ENCODE results near the gene SRPK1. TPM values are rescaled to one million over a fixed set of nuclear protein-coding genes. Genes with fewer than 3 reads are reported as not detected.
A peak's percentile ranks its signal among the peaks of the same experiment; 100 is the strongest.

Gene SRPK1
- total and polyA plus RNA-seq, 2 of the 13 experiments (the other 11 are each of a cell fraction or from before 2014, with no cell fraction given): 56.4 to 142 TPM

GRCh38 chr6:35962779-35963560 lies 42.1 kb upstream of the SRPK1 start (continued):
- TF ChIP-seq PAXIP1 (CRISPR knock-in tag; conservative IDR thresholded peaks at IDR 0.05): peak; percentile 31; the same call in 1 of the 2 replicates
- peak; percentile 55; the same call in 1 of the 2 replicates for TF ChIP-seq TARDBP (CRISPR knock-in tag; IDR thresholded peaks at IDR 0.05)
- TF ChIP-seq HNF4A (CRISPR knock-in tag; IDR thresholded peaks at IDR 0.05): peak; percentile 18; the same call in 1 of the 2 replicates
- TF ChIP-seq, protein P1, sequence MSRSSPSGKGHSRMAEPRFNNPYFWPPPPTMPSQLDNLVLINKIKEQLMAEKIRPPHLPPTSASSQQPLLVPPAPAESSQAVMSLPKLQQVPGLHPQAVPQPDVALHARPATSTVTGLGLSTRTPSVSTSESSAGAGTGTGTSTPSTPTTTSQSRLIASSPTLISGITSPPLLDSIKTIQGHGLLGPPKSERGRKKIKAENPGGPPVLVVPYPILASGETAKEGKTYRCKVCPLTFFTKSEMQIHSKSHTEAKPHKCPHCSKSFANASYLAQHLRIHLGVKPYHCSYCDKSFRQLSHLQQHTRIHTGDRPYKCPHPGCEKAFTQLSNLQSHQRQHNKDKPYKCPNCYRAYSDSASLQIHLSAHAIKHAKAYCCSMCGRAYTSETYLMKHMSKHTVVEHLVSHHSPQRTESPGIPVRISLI (CRISPR knock-in tag; IDR thresholded peaks at IDR 0.05; ENCODE audit: borderline replicate concordance): 0 out of 2 replicates have a peak, but pooled peaks have one; percentile 13
- TF ChIP-seq, protein P2, sequence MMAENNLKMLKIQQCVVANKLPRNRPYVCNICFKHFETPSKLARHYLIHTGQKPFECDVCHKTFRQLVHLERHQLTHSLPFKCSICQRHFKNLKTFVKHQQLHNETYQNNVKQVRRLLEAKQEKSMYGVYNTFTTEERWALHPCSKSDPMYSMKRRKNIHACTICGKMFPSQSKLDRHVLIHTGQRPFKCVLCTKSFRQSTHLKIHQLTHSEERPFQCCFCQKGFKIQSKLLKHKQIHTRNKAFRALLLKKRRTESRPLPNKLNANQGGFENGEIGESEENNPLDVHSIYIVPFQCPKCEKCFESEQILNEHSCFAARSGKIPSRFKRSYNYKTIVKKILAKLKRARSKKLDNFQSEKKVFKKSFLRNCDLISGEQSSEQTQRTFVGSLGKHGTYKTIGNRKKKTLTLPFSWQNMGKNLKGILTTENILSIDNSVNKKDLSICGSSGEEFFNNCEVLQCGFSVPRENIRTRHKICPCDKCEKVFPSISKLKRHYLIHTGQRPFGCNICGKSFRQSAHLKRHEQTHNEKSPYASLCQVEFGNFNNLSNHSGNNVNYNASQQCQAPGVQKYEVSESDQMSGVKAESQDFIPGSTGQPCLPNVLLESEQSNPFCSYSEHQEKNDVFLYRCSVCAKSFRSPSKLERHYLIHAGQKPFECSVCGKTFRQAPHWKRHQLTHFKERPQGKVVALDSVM (CRISPR knock-in tag; IDR thresholded peaks at IDR 0.05): peak; percentile 80; the same call in 1 of the 2 replicates
- no peak for TF ChIP-seq PRDM4 (CRISPR knock-in tag; IDR thresholded peaks at IDR 0.05; ENCODE audit: borderline replicate concordance)
- 0 out of 2 replicates have a peak, but pooled peaks have one; percentile 9 for TF ChIP-seq GATAD2A (CRISPR knock-in tag; IDR thresholded peaks at IDR 0.05)
- TF ChIP-seq ZNF256 (CRISPR knock-in tag; conservative IDR thresholded peaks at IDR 0.05): no peak
- peak; percentile 53; the same call in 1 of the 2 replicates for TF ChIP-seq GATA4 (IDR thresholded peaks at IDR 0.05; ENCODE audit: borderline replicate concordance, low read depth)
- no peak for TF ChIP-seq TOE1 (CRISPR knock-in tag; IDR thresholded peaks at IDR 0.05)
- peak; percentile 35; the same call in 1 of the 2 replicates for TF ChIP-seq ZFX (CRISPR knock-in tag; IDR thresholded peaks at IDR 0.05; ENCODE audit: low read depth)
- TF ChIP-seq, protein P3, sequence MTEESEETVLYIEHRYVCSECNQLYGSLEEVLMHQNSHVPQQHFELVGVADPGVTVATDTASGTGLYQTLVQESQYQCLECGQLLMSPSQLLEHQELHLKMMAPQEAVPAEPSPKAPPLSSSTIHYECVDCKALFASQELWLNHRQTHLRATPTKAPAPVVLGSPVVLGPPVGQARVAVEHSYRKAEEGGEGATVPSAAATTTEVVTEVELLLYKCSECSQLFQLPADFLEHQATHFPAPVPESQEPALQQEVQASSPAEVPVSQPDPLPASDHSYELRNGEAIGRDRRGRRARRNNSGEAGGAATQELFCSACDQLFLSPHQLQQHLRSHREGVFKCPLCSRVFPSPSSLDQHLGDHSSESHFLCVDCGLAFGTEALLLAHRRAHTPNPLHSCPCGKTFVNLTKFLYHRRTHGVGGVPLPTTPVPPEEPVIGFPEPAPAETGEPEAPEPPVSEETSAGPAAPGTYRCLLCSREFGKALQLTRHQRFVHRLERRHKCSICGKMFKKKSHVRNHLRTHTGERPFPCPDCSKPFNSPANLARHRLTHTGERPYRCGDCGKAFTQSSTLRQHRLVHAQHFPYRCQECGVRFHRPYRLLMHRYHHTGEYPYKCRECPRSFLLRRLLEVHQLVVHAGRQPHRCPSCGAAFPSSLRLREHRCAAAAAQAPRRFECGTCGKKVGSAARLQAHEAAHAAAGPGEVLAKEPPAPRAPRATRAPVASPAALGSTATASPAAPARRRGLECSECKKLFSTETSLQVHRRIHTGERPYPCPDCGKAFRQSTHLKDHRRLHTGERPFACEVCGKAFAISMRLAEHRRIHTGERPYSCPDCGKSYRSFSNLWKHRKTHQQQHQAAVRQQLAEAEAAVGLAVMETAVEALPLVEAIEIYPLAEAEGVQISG (CRISPR knock-in tag; IDR thresholded peaks at IDR 0.05): 0 out of 2 replicates have a peak, but pooled peaks have one; percentile 5
- peak; percentile 25; the same call in 1 of the 2 replicates for TF ChIP-seq SIX1 (CRISPR knock-in tag; IDR thresholded peaks at IDR 0.05; ENCODE audit: borderline replicate concordance)
- TF ChIP-seq ZNF589 (CRISPR knock-in tag; conservative IDR thresholded peaks at IDR 0.05): no peak
- TF ChIP-seq HDAC1 (CRISPR knock-in tag; IDR thresholded peaks at IDR 0.05): no peak
- TF ChIP-seq ELF3 (CRISPR knock-in tag; IDR thresholded peaks at IDR 0.05): peak; percentile 21; the same call in 1 of the 2 replicates

Measured in HepG2 (cell line).